Astrocyte (in vitro differentiated cells and primary cell): ENCODE results near the gene COQ5. TPM values are rescaled to one million over a fixed set of nuclear protein-coding genes. Genes with fewer than 3 reads are reported as not detected.

Experiments used
- DNase-seq: peaks from one replicate; pipeline ENCODE4 v3.0.0-alpha.2; 2010; ENCODE audit warnings: low read depth
- FAIRE-seq: peaks from 2 replicates; lab custom pipeline; 2011; peaks lifted over from hg19 to GRCh38; lab: Jason Lieb, UNC
- H2AFZ ChIP-seq: 2 replicates; pipeline ENCODE4 v1.6.0; 2012; ENCODE audit warnings: low read depth, low read length, inconsistent platforms
- H3K27ac ChIP-seq: 2 replicates; pipeline ENCODE4 v1.5.1; 2011; ENCODE audit warnings: low read depth, low read length, inconsistent platforms
- H3K27me3 ChIP-seq: 2 replicates; pipeline ENCODE4 v1.6.0; 2011; ENCODE audit warnings: low read length, inconsistent platforms; ENCODE audit not compliant: insufficient read depth
- H3K36me3 ChIP-seq: 2 replicates; pipeline ENCODE4 v1.5.1; 2011; ENCODE audit warnings: low read length, inconsistent platforms; ENCODE audit not compliant: insufficient read depth
- H3K4me1 ChIP-seq: 2 replicates; pipeline ENCODE4 v1.5.1; 2011; ENCODE audit warnings: low read length, inconsistent platforms; ENCODE audit not compliant: insufficient read depth
- H3K4me2 ChIP-seq: 2 replicates; pipeline ENCODE4 v1.6.0; 2012; ENCODE audit warnings: low read length, inconsistent platforms
- H3K4me3 ChIP-seq: 2 replicates; pipeline ENCODE4 v1.5.1; 2011; ENCODE audit warnings: low read depth, mild to moderate bottlenecking, low read length, inconsistent platforms; ENCODE audit not compliant: insufficient read depth
- H3K79me2 ChIP-seq: 2 replicates; pipeline ENCODE4 v1.6.0; 2012; ENCODE audit warnings: mild to moderate bottlenecking, low read length, inconsistent platforms; ENCODE audit not compliant: insufficient read depth
- H3K9ac ChIP-seq: 2 replicates; pipeline ENCODE4 v1.6.0; 2012; ENCODE audit warnings: mild to moderate bottlenecking, low read length, inconsistent platforms
- H3K9me3 ChIP-seq: 2 replicates; pipeline ENCODE4 v1.5.1; 2012; ENCODE audit warnings: low read depth, mild to moderate bottlenecking, low read length, inconsistent platforms; ENCODE audit not compliant: insufficient read depth
- H4K20me1 ChIP-seq: 2 replicates; pipeline ENCODE4 v1.6.0; 2012; ENCODE audit warnings: low read length, inconsistent platforms; ENCODE audit not compliant: insufficient read depth
- H3K27ac Mint-ChIP-seq: one replicate; pipeline ENCODE4 v1.8.0; 2021; ENCODE audit warnings: mild to moderate bottlenecking, mixed read lengths; ENCODE audit not compliant: unreplicated experiment
- H3K27me3 Mint-ChIP-seq: one replicate; pipeline ENCODE4 v1.8.0; 2021; ENCODE audit warnings: low read depth, mixed read lengths; ENCODE audit not compliant: unreplicated experiment
- H3K36me3 Mint-ChIP-seq: one replicate; pipeline ENCODE4 v1.8.0; 2021; ENCODE audit warnings: low read depth, mixed read lengths; ENCODE audit not compliant: unreplicated experiment
- H3K4me1 Mint-ChIP-seq: one replicate; pipeline ENCODE4 v1.8.0; 2021; ENCODE audit warnings: low read depth, mixed read lengths; ENCODE audit not compliant: unreplicated experiment
- H3K4me3 Mint-ChIP-seq: one replicate; pipeline ENCODE4 v1.8.0; 2021; ENCODE audit warnings: mild to moderate bottlenecking, moderate library complexity, mixed read lengths; ENCODE audit not compliant: unreplicated experiment
- H3K9me3 Mint-ChIP-seq: one replicate; pipeline ENCODE4 v1.8.0; 2021; ENCODE audit warnings: mild to moderate bottlenecking, mixed read lengths; ENCODE audit not compliant: unreplicated experiment
- CTCF ChIP-seq: IDR thresholded peaks from 2 replicates; pipeline ENCODE4 v1.5.1; 2011; ENCODE audit warnings: low read depth, mild to moderate bottlenecking, inconsistent platforms, low read length, moderate library complexity; ENCODE audit not compliant: insufficient read depth
- EZH2 ChIP-seq: IDR thresholded peaks from 2 replicates; pipeline ENCODE4 v1.6.1; 2012; ENCODE audit warnings: mild to moderate bottlenecking, low read length, inconsistent platforms; ENCODE audit not compliant: insufficient read depth
- total RNA-seq: library from RNA; stranded (reverse); gene quantifications from 2 replicates; pipeline ENCODE4 v1.2.1, GENCODE V29; 2021

Gene COQ5
- total RNA-seq, 1 donor from 2014 or later, result 23.4 TPM

GRCh38 chr12:120468325-120468820 lies 60.6 kb downstream of the COQ5 start:
- peaks cover 66% of the 10 kb centered on the region for H4K20me1 ChIP-seq
- peak; percentile 51 for DNase-seq
- peak overlapping the region; percentile 96 for H3K4me3 Mint-ChIP-seq

GRCh38 chr12:120467439-120467838 lies 61.5 kb downstream of the COQ5 start:
- Histone ChIP-seq H3K27me3 (no peaks in the 10 kb centered on the region), H3K9me3 (no peaks in the 10 kb centered on the region), H4K20me1 (peaks cover 65% of the 10 kb centered on the region), H3K27ac (no peak overlapping the region), H3K79me2 (peaks cover 82% of the 10 kb centered on the region), H3K4me1 (peaks cover 9% of the 10 kb centered on the region), H3K4me3 (no peak overlapping the region), H2AFZ (no peak overlapping the region), H3K9ac (no peak overlapping the region), H3K4me2 (peak overlapping the region; percentile 86), H3K36me3 (peaks cover 35% of the 10 kb centered on the region)
- Mint-ChIP-seq H3K4me3 (peak overlapping the region; percentile 96), H3K27ac (no peak overlapping the region), H3K36me3 (peaks cover 9% of the 10 kb centered on the region), H3K9me3 (no peaks in the 10 kb centered on the region), H3K4me1 (peaks cover 25% of the 10 kb centered on the region), H3K27me3 (no peaks in the 10 kb centered on the region)
- FAIRE-seq, result no peak
- no peak for DNase-seq
- no peak for TF ChIP-seq CTCF
- no peak for TF ChIP-seq EZH2

More at GRCh38 chr12:120468325-120468820, 60.6 kb downstream of the COQ5 start:
- TF ChIP-seq CTCF (no peak), EZH2 (no peak)
- Mint-ChIP-seq H3K27ac (peak overlapping the region; percentile 94), H3K9me3 (no peaks in the 10 kb centered on the region), H3K36me3 (peaks cover 9% of the 10 kb centered on the region), H3K4me1 (peaks cover 27% of the 10 kb centered on the region), H3K27me3 (no peaks in the 10 kb centered on the region)
- peak overlapping the region; percentile 86 for H3K4me2 ChIP-seq
- H3K79me2 ChIP-seq, result peaks cover 84% of the 10 kb centered on the region
- peak overlapping the region; percentile 81 for H3K4me3 ChIP-seq
- H3K27me3 ChIP-seq, result no peaks in the 10 kb centered on the region
- peaks cover 26% of the 10 kb centered on the region for H3K36me3 ChIP-seq
- no peak for FAIRE-seq
- peak overlapping the region; percentile 83 for H3K27ac ChIP-seq
- no peak overlapping the region for H2AFZ ChIP-seq
- H3K9ac ChIP-seq, result peak overlapping the region; percentile 90
- peaks cover 9% of the 10 kb centered on the region for H3K4me1 ChIP-seq
- no peaks in the 10 kb centered on the region for H3K9me3 ChIP-seq

- H3K4me3 Mint-ChIP-seq, result peak overlapping the region; percentile 62
- H3K4me1 Mint-ChIP-seq, result peaks cover 22% of the 10 kb centered on the region
- DNase-seq (no peak), FAIRE-seq (no peak)
- Histone ChIP-seq H2AFZ (no peak overlapping the region), H3K79me2 (peaks cover 79% of the 10 kb centered on the region), H3K27me3 (no peaks in the 10 kb centered on the region), H3K4me1 (peaks cover 9% of the 10 kb centered on the region), H3K4me3 (no peak overlapping the region), H3K36me3 (peaks cover 42% of the 10 kb centered on the region), H3K9ac (no peak overlapping the region), H4K20me1 (peaks cover 69% of the 10 kb centered on the region), H3K9me3 (no peaks in the 10 kb centered on the region), H3K27ac (no peak overlapping the region), H3K4me2 (peak overlapping the region; percentile 16)
- H3K27me3 Mint-ChIP-seq, result no peaks in the 10 kb centered on the region
- H3K9me3 Mint-ChIP-seq, result no peaks in the 10 kb centered on the region
- peak overlapping the region; percentile 1 for H3K27ac Mint-ChIP-seq
- TF ChIP-seq EZH2, result no peak
- peak; percentile 43 for TF ChIP-seq CTCF
- H3K36me3 Mint-ChIP-seq, result peaks cover 9% of the 10 kb centered on the region
Observed at GRCh38 chr12:120466560-120467315, 62.2 kb downstream of the COQ5 start.
